T-helper 1 cell (primary cell): ENCODE measurements around the gene RUNX2.

Experiments used
- DNase-seq, 5 donors: peaks; one replicate each; pipeline ENCODE4 v3.0.0-alpha.2; 2012 to 2020

Gene RUNX2

GRCh38 chr6:45434381-45434700 lies 106.2 kb downstream of the RUNX2 start:
- peak in 1 of 5 donors; percentile 31 for DNase-seq

- peak in 1 of 5 donors; percentile 82 for DNase-seq
These were observed 108.7 kb downstream of the RUNX2 start for GRCh38 chr6:45436544-45437438.

DNA sequence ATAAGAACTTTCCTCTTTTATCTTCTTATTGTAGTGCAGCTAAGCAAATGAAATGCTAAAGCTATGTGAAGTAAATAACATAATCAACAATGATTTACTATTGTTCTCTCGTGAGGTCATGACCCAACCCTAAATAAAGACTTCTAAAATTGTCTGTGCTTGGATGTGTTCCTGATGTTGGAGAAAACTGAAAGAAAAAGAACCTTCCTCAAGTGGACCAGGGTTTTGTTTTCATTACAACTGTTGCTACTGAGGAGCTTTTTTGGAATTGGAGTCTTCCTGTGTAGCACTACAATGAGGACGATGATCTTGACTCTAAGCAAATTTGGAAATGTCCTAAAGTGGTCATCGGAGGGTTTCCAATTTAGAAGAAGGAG lies 109.3 kb downstream of the RUNX2 start:
- no peak for DNase-seq

DNA sequence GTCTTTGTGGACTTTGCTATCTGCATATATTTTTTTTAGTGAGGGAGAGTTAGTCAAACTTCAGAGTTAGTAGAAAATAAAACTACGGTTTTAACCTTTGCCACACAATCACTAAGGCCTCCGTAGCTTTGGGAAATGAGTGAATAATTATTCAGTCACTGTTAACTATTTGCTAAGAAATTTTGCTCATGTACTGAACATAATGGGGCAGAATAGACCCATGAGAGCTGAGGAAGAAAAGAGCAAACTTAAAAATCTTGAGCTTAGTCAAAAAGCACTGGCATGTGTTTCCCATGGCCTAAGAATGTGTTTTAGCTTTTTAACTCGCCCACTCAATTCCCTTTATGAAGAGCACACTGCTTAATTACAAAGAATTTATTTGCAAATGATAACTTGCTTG lies 110.0 kb downstream of the RUNX2 start:
- no peak for DNase-seq

GRCh38 chr6:45438849-45439406 lies 110.8 kb downstream of the RUNX2 start:
- DNase-seq = no peak

DNA sequence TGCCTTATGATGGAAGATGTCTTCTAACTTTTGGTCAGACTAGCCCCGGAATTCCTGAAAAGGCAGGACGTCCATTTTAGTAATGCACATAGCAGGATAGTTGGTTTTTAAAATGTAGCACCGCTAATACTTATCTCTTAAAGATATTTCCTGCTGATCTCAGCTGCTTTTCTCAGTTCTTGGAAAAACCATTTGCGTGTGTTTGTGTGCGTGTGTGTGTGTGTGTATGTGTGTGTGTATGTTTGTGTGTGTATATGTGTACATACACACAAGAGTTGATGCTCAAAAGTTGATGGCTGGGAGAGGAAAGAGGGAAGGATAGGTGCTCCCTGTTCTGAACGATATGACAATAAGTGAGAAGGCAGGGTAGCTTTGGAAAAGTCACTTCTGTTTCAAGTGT lies 111.3 kb downstream of the RUNX2 start:
- DNase-seq = peak in 1 of 5 donors; percentile 33

GRCh38 chr6:45439861-45440388 lies 111.8 kb downstream of the RUNX2 start:
- DNase-seq = no peak

- DNase-seq = peak in 1 of 5 donors; percentile 75
These were observed 113.8 kb downstream of the RUNX2 start for GRCh38 chr6:45441851-45442453.

DNA sequence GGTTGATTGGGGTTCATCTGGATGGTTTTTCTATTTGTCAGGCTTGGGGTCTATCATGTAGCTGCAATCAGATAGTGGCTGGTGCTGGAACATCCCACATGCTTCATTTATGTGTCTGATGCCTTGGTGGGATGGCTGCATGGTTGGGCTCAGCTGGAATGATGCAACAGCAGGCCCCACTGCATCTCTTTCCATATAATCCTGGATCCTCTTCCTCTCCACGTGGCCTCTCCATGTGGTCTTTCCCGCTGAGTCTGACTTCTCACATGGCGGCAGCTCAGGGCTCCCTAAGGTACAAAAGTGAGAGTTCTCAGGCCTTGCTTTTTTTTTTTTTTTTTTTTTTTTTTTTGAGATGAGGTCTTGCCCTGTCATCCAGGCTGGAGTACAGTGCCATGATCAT lies 114.6 kb downstream of the RUNX2 start:
- no peak for DNase-seq

DNA sequence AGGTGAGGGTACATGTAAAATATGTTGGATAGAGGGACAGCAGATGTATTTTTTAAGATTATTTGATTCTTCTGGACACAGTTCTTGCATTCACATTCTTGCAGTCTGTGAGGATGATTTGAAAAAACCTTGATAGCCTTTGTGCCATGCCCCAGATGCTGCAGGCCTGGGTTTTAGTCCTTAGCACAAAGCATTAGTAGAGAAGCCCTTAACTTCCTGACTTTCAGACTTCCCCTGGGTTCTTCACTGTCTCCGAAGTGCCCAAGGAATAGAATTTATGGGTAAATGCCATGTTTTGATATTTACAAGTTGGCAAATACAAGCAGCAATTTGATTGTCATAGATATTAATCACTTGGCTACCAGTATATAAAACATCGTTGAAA lies 117.2 kb downstream of the RUNX2 start:
- DNase-seq = no peak

DNA sequence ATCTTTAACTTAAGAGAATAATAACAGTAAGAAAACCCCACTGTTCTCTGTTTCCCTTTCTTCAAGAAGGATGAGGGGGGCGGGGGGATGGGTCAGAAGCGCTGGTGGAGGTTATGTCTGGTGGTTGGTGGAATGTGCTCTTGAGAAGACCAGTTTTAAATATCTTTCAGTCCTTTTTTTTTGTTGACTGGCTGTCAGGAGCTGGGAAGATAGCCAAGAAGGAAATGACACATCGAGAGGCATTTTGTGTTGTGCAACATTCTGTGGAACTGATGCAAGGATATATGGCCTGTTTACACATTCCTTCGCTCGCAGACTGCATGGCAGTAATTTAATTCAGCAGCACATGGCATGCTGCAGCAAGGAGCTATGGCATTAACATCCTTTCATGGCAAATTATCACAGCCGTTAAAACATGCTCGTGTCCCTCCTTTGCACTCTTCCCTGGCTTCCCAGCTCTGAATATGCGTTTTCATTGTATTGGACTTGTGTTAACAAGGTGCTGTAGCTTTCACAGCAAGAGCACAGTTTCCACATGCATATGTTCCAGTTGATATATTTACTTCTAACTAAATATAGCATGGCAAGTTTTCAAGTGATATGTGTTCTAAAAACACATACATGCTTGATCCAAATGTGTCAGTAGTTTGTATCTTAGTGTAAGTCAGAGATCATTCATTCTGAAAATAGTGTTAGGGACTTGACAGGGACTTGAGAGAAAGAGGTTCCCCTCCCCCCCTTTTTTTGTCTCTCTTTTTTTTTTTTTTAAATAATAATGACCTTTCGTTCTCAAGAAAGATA lies 117.8 kb downstream of the RUNX2 start:
- DNase-seq = peak in 1 of 5 donors; percentile 70

DNA sequence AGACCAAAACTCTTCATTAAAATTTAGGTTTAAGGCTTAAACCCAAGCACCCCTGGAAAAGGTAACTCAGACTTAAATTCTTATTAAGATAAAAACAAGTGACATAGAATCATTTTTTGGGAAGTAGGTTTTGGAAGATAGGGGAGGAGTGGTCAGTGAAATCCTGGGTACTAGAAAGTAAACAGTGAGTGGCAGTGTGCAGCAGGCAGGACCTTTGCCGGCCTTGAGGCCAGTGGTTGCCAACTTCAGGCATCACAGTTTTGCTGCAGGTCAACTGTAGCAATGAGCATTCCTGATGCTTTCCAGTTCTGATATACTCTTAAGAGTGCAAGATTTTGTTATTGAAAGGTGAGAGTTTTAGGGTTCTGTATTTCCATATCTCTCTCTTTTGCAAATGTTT lies 118.9 kb downstream of the RUNX2 start:
- DNase-seq = no peak

DNA sequence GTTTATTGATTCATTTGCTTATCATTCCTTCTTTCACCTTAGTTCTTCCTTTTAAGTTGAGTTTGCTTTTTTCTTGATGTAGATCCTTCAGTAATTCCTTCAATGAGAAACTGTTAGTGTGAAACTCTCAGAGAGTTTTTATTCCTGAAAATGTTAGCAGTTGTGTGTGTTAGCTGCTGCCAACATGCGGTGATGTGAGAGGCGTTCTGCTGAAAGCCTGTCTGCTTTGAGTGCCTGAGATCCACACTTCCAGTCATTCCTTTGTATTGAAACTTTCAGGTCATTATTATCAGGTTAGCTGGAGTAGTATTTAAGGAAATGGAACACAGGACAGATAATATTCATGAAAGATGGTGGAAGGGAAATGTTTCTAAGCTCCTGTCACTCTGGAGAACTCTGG lies 119.6 kb downstream of the RUNX2 start:
- no peak for DNase-seq

DNA sequence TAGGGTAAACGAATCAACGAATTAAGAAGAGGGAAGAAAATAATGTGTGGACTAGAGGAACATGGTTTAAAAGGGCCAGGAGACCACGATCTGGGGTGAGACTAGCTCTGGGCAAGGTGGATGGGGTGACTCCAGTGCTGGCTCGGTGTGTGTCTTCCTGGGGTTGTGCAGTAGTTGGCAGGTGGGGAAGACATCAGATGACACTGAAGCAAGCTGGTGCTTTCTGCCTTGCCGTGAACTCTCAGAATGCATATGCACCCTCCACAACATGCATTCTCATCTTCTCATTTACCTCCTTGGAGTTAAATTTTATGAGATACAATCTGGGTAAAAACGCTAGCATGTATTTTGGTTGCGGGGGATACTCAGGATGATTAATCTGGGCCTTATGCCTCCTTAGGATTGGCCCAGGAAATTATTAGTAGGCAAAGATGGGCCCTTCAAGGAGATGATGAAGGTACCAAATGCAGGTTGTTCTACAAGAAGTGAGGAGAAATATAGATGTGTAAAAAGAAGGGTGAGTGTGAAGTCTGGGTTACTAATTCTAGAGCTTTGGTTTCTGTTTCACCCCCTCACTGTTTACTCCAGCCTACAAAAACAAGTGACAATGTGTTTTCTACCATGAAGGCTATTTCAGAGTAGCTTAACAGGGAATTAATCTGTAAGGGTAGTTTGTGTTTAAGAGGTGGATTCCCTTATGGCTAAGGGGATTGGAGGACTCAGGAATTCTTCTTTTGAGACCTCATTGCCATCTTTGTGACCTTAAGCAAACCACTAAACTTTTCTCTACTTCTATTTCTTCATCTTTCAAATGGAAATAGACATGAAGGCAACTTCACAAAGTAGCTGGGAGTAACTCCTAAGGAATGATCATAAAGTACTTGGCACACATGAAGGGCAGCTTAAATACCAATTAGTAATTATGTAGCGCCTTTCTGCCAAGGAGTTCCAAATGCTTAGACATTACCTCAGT lies 120.6 kb downstream of the RUNX2 start:
- DNase-seq = no peak

GRCh38 chr6:45450132-45450531 lies 122.0 kb downstream of the RUNX2 start:
- no peak for DNase-seq

GRCh38 chr6:45450831-45451230 lies 122.7 kb downstream of the RUNX2 start:
- no peak for DNase-seq

- no peak for DNase-seq
These were observed 126.1 kb downstream of the RUNX2 start for GRCh38 chr6:45454008-45454911.

GRCh38 chr6:45455408-45455807 lies 127.3 kb downstream of the RUNX2 start:
- DNase-seq = no peak

GRCh38 chr6:45457141-45457540 lies 129.0 kb downstream of the RUNX2 start:
- no peak for DNase-seq

DNA sequence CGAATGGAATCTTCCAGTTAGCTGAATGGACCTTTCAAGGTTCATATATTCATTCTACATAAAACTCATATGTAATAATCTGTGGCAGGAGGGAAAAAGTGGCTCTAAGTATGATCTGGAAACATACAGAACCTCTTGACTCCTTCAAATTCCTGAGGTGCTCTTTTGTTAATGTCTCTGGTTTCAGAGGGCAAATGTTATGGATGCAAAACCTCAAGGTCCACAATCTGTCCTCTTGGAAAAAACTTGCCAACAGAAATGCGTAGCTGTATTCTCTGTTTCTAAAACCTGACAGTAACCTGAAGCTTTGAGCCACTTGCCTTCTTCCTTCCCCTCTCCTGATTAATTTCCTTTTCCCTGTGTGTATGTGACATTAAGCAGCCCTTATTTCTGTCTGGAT lies 130.5 kb downstream of the RUNX2 start:
- DNase-seq = no peak

DNA sequence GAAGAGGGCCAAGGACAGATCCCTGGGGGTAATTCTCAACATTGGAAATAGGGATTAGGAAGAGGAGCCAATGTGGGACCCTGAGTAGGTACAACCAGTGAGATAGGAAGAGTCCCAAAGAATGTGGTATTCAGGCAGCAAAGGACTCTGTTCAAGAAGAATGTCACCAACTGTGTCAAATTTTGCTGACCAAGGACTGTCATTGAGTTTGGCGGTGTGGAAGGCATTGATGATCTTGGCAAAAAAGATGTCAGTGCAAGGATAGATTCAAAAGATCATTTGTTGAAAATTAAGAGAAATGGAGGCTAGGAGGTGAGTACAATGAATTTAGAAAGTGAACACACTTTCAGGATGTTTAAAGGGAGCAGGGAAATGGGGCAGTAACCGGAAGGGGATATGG lies 132.0 kb downstream of the RUNX2 start:
- DNase-seq = no peak
